Measurements from ENCODE around the gene BICD2. TPM values are rescaled to one million over a fixed set of nuclear protein-coding genes. Genes with fewer than 3 reads are reported as not detected.
"Not testable (repeated sequence)": the region's sequence is repeated elsewhere in the genome, so short reads cannot be mapped to it uniquely, and the experiment has no call there.

BICD2 gene
- total RNA-seq = 8.0 TPM

- ATAC-seq = no peak
- DNase-seq (ENCODE audit: low spot score) = peak; percentile 61
Measured at GRCh38 chr9:92764381-92764987, at the start of gene BICD2. BICD2 (minus strand) TSS chr9:92764833; CDS start chr9:92764744, 89 bp downstream.

GRCh38 chr9:92809629-92810326 is 45.1 kb upstream of the BICD2 start:
- not testable (repeated sequence) for DNase-seq (ENCODE audit: low spot score); ATAC-seq

GRCh38 chr9:92808726-92809451 is 44.3 kb upstream of the BICD2 start:
- DNase-seq (ENCODE audit: low spot score) (no peak), ATAC-seq (peak; percentile 87)

GRCh38 chr9:92807757-92808725 is 43.4 kb upstream of the BICD2 start:
- DNase-seq (ENCODE audit: low spot score) (no peak), ATAC-seq (peak; percentile 56)

- ATAC-seq (no peak), DNase-seq (ENCODE audit: low spot score) (no peak)
Measured at GRCh38 chr9:92807031-92807756, 42.6 kb upstream of the BICD2 start.

GRCh38 chr9:92804727-92805126 is 40.1 kb upstream of the BICD2 start:
- ATAC-seq = no peak
- no peak for DNase-seq (ENCODE audit: low spot score)

GRCh38 chr9:92798358-92798757 is 33.7 kb upstream of the BICD2 start:
- DNase-seq (ENCODE audit: low spot score) (no peak), ATAC-seq (no peak)

- ATAC-seq = peak; percentile 55
- DNase-seq (ENCODE audit: low spot score) = not testable (repeated sequence)
Measured at GRCh38 chr9:92796337-92796804, 31.7 kb upstream of the BICD2 start.

GRCh38 chr9:92795598-92796336 is 31.1 kb upstream of the BICD2 start:
- ATAC-seq (peak; percentile 9), DNase-seq (ENCODE audit: low spot score) (no peak)

GRCh38 chr9:92795000-92795399 is 30.4 kb upstream of the BICD2 start:
- ATAC-seq = no peak
- no peak for DNase-seq (ENCODE audit: low spot score)

GRCh38 chr9:92794426-92794825 is 29.8 kb upstream of the BICD2 start:
- DNase-seq (ENCODE audit: low spot score) = no peak
- ATAC-seq = no peak

- peak; percentile 76 for DNase-seq (ENCODE audit: low spot score)
- peak; percentile 98 for ATAC-seq
Measured at GRCh38 chr9:92790542-92791527, 26.2 kb upstream of the BICD2 start.

- ATAC-seq (no peak), DNase-seq (ENCODE audit: low spot score) (no peak)
Measured at GRCh38 chr9:92786298-92786697, 21.7 kb upstream of the BICD2 start.

- DNase-seq (ENCODE audit: low spot score) (no peak), ATAC-seq (no peak)
Measured at GRCh38 chr9:92781899-92782298, 17.3 kb upstream of the BICD2 start.

GRCh38 chr9:92780206-92780605 is 15.6 kb upstream of the BICD2 start:
- ATAC-seq (no peak), DNase-seq (ENCODE audit: low spot score) (no peak)

GRCh38 chr9:92775466-92775865 is 10.8 kb upstream of the BICD2 start:
- no peak for ATAC-seq
- no peak for DNase-seq (ENCODE audit: low spot score)

- DNase-seq (ENCODE audit: low spot score) (no peak), ATAC-seq (no peak)
Measured at GRCh38 chr9:92774274-92774673, 9.6 kb upstream of the BICD2 start.

- DNase-seq (ENCODE audit: low spot score) = no peak
- ATAC-seq = no peak
Measured at GRCh38 chr9:92773810-92774209, 9.2 kb upstream of the BICD2 start.

All from left lobe of liver (tissue), 2 donors.